Stimulated activated naive CD8-positive, alpha-beta T cell treated with anti-CD3 and anti-CD28 coated beads, Interleukin-15, Interleukin-2, amounts not matched to agents 100 U/mL and 50 U/mL, for 24 hours (primary cell): Measurements from ENCODE around the gene TRPM1.

Source experiments
- ATAC-seq: fragments of 150-1000 bp; cut with Tn5 transposase; one replicate; pipeline ENCODE4 v1.10.0; 2021
- DNase-seq: peaks from one replicate; pipeline ENCODE4 v3.0.0; 2021

TRPM1 gene

DNA sequence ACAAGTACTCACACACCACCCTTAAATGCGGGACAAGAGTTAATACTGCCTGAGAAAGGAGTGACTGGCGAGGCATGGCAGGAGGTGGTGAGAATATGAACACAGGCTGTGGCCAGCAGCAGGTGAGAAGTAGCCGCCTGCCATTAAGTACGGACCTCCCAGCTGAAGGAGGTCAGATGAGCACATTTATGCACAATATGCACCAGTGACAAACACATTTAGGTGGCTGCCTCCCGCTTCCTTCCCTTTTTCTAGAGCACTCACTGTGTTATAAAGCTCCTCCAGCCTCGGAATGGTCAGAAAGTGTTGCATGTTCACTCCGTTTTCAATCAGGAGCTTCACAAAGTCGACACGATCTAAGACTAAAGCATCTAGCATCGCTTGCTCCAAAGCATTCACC lies 52.4 kb downstream of the TRPM1 start:
- ATAC-seq (no peak), DNase-seq (no peak)

- no peak for ATAC-seq
- no peak for DNase-seq
Observed at GRCh38 chr15:31047437-31047836, 54.1 kb downstream of the TRPM1 start.

- ATAC-seq, result no peak
- DNase-seq, result no peak
Observed at GRCh38 chr15:31046759-31047359, 54.7 kb downstream of the TRPM1 start.

DNA sequence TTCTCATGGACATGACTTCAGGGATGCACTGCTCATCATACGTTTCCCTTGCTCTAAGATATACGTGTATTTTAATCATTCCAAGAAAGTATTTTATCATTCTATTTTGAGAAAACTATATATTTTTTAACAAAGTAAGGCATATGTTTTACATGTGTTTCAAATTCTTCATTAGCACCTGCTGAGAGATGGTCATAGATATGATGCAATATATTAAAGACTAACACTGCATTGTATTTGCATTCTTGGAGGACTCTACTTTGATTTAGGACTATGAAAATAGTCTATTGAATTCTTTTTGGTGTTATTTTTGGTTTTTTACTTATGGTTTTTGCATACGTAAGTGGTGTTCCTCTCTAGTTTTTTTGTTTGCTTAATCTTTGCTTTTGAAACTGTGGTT lies 55.9 kb downstream of the TRPM1 start:
- DNase-seq (no peak), ATAC-seq (no peak)

- ATAC-seq, result no peak
- DNase-seq, result no peak
Observed at GRCh38 chr15:31042751-31043150, 58.8 kb downstream of the TRPM1 start.

DNA sequence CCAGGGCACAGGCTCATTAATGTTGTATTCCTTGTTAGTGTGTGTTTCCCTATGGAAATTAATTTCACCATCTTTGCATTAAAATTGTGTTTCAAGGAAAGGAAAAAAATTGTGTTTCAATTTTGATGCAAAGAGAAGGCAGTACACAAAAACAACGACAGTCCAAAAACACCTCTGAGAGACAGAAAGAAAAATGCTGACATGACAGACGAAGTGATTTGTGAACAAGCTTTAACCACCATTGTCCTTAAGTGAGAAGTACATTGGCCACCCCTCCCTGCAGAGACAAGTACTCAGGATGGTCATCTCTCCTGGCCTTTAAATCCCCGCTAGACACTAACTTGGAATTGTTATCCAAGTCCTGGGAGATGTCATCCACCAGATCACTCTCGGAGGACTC lies 59.9 kb downstream of the TRPM1 start:
- no peak for DNase-seq
- no peak for ATAC-seq

DNA sequence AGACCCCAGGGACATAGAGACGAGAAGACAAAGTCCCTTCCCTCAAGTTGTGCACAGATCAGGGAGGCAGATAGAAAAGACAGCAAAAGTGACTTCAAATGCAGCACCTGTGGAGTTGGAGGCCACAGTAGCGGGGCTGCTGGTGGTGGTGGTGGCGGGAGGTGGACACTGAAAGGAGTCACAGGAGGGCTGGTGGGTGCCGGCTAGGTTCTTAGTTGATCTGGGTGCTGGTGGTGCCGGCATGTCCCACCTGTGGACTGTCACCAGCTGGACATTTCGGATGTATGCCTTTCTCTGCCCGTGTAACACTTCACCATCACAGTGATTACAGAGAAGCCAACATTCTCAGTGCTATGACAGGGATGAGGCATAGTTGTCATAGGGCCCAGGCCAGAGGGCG lies 60.9 kb downstream of the TRPM1 start:
- DNase-seq, result no peak
- ATAC-seq, result no peak

- no peak for ATAC-seq
Observed at GRCh38 chr15:31039961-31040360, 61.6 kb downstream of the TRPM1 start.

DNA sequence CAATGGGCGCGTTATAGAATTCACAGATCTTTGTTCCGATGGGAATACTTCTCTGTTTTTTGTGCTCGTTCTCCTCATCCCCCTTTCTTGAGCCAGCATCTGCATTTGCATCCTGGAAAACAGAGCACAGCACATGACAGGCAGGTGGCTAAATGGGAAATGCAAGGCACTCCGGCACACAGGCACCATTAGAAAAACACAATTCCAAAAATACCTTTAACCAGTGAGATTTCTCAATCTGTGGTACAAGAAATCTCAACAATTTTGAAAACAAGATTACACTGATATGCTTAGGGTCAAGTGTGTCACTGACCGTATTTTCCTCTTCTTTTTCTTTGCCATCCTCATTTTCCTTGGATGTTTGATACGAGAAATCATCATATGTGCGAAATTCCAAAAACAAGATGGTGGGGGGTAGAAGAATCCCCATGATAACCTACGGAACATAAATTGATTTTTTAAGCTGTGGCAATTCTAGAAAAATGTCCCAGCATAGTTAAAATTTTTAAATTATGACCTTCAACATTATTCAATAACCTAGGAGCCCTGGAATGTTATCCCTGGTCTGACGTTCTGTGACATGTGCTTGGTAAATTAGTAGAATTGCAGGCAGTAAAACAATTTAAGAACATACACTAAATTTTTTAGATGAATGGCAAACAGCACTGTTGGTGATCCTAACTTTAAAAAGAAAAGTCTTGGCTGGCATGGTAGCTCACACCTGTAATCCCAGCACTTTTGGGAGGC lies 63.6 kb downstream of the TRPM1 start:
- DNase-seq, result no peak
- ATAC-seq, result no peak

More at GRCh38 chr15:31039961-31040360, 61.6 kb downstream of the TRPM1 start:
- no peak for DNase-seq

DNA sequence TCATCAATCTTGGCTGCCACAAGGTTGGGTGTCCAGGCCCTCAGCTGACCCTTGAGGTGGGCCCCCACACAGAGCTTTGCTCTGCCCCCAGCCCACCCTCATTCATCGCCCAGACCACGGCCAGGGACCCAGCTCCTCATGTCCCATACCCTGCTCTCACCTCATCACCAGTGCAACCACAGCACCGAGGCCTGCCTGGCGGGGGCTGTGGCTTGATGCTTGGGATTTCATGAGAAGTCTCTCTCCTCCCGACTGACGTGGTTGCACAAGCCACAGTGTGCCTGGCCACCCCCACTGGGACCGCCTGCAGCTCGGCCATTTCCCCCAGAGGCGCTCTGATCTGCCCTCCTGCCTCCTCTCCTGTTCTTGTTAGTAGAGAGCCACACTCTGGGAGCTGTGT lies 64.7 kb downstream of the TRPM1 start:
- DNase-seq, result no peak
- ATAC-seq, result no peak

DNA sequence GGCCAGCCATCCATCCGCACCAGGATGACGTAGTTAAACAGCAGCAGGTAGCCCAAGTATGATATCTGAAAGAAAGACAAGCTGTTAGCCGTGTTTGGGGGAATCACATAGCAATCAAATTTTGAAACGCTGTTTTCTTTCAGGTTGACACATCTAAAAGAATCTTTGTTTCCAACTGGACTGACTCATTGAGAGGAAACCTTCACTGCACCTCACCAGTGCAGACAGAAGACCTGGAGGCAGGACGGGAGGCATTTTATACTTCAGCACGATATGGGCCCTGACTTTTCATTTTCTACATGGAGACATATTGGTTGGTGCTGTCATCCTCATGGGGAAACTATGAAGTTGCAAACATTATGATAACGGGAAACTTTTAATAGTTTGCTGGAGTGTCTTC lies 65.9 kb downstream of the TRPM1 start:
- ATAC-seq (no peak), DNase-seq (no peak)

GRCh38 chr15:31034152-31034551 lies 67.4 kb downstream of the TRPM1 start:
- no peak for ATAC-seq
- DNase-seq, result no peak

DNA sequence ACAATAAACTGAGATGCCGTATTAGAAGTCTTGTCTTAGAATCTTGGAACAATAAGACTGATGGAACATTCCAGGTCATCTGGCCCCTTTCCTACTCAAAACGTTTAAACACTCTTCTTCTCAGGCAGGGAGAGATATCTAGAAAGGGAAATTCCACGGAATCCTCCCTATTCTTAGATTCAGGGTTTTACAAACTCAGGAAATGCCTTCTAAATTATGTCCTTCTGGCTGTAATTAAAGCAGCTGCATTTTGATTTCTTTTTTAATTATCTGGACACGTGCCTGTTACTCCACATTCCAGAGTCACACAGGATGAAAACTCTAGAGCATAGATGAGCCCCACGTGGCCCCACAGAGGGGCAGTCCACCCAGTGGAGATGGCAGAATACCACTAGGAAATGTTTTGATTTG lies 68.6 kb downstream of the TRPM1 start:
- ATAC-seq (no peak), DNase-seq (no peak)

DNA sequence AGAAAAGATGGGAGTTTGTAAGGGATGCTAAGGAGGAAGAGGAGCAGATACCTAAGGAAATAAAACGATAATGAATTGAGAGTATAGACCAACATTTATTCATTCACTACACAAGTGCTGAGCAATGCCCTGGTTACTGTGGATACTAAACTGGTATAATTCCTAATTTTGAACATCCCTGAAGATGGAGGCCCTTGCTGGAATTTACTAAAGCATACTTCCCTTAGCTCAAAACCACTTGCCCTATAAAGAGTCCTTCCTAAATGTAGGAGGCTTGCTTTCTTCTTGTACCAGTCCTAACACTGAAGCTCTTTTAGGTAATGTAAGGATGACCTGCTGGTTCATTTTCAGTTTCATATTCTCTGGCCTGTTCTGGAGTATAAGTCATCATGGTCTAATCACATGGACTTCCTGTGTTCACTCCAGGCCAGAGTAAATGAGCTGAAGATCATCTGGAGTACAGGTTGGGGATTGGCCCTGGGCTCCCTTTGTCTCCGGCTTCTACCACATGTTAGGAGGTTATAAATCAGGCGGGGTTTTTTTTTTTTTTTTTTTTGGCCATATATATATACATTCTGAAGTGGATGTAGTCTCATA lies 70.0 kb downstream of the TRPM1 start:
- no peak for ATAC-seq
- no peak for DNase-seq

- no peak for DNase-seq
- no peak for ATAC-seq
Observed at GRCh38 chr15:31027910-31028578, 73.5 kb downstream of the TRPM1 start.

DNA sequence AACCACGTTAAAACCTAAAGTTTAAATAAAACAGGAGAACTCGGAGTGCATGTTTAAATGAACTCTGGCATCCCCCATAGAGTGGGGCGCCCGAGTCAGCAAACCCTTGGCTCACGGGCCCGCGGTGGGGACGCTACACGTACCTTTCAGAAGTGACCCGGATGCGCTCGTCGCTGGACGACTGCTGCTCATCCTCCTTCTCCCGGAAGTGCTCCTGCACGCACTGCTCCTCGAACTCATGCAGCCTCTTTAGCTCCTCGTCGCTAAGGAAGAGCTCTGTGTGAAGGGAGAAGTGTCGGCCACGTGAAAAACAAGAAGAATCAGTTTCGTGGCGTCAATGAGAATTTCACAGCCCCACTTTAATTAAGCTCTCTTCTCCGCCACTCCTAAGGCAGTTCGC lies 75.5 kb downstream of the TRPM1 start:
- DNase-seq (no peak), ATAC-seq (no peak)

- DNase-seq (no peak), ATAC-seq (no peak)
Observed at GRCh38 chr15:31024979-31025378, 76.5 kb downstream of the TRPM1 start.

DNA sequence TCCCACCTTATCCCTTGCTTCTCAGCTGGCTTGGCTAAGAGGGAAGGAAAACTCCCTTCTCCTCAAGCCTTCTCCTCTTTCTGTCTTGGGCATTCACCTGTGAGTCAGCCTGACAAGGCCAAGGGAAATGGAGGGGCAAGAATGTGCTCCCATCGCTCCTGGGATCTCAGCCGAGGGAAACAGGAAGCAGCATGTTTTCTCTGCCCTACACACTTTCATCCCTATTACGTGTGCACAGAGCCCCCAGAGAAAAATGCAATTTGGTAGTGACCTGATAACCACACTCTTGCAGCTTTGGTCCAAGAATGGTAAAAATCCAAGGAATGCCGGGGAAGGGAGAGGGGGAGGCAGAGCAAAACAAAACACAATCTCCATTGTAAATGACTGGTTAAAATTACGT lies 77.2 kb downstream of the TRPM1 start:
- ATAC-seq (no peak), DNase-seq (no peak)

- ATAC-seq, result no peak
Observed at GRCh38 chr15:31023841-31024240, 77.7 kb downstream of the TRPM1 start.

GRCh38 chr15:31021067-31021665 lies 80.4 kb downstream of the TRPM1 start:
- DNase-seq, result no peak
- ATAC-seq, result no peak

More at GRCh38 chr15:31023841-31024240, 77.7 kb downstream of the TRPM1 start:
- DNase-seq, result no peak

- ATAC-seq (no peak), DNase-seq (no peak)
Observed at GRCh38 chr15:31020542-31020941, 81.0 kb downstream of the TRPM1 start.

- ATAC-seq (no peak), DNase-seq (no peak)
Observed at GRCh38 chr15:31019986-31020385, 81.5 kb downstream of the TRPM1 start.

GRCh38 chr15:31017311-31017710 lies 84.2 kb downstream of the TRPM1 start:
- DNase-seq, result no peak
- ATAC-seq, result no peak
